Measurements from ENCODE around the gene SERPIND1.
"Not testable (repeated sequence)": the region's sequence is repeated elsewhere in the genome, so short reads cannot be mapped to it uniquely, and the experiment has no call there.

SERPIND1 gene

DNA sequence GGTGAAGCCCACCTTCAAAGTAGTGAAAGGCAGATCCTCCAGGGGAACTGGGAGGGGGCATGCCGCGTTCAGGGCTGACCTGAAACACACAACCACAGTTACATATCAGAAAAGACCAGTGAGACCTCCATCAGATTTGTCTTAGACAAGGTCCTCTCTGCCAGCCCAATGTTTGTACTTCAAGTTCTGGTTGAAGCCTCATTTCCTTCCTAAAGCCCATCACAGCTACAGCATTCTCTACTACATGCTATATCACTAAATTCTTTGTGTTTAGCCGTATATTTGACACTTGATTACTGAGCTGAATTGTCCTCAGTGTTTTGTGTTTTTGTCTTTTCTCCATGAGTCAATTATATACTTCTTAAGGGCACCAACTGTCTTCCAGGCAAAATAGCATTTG lies 44.6 kb downstream of the SERPIND1 start:
- no peak for FAIRE-seq

GRCh38 chr22:20819471-20819870 lies 45.6 kb downstream of the SERPIND1 start:
- no peak for FAIRE-seq

- FAIRE-seq = not testable (repeated sequence)
Observed at GRCh38 chr22:20821717-20822239, 47.9 kb downstream of the SERPIND1 start.

GRCh38 chr22:20822240-20822639 lies 48.3 kb downstream of the SERPIND1 start:
- FAIRE-seq = no peak

DNA sequence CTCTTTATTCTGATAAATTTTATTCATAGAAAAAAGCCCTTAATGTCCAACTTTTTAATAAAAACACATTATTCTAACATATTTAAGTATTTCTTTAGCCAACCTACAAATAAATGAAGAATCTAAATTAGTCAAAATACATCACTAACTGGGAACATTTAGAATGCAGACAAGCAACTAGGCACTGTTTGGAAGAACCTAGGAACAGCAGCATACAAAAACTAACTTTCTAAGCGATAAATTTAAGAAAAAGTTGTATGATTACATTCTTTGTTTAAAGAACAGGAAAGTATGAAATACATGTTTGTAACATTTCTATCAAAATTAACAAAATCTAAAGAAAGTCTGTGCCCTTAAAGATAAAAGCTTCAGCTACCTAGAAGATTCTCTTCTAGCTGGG lies 49.4 kb downstream of the SERPIND1 start:
- FAIRE-seq = no peak

DNA sequence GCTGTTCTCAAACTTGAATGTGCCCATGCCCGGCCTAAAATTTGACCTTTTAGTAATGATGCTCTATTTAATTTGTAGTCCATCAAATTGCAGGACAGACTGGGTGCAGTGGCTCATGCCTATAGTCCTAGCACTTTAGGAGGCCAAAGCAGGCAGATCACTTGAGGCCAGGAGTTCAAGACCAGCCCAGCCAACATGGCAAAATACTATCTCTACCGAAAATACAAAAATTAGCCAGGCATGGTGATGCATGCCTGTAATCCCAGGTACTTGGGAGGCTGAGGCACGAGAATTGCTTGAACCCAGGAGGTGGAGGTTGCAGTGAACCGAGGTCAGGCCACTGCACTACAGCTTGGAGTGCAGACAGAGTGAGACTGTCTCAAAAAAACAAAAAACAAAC lies 51.3 kb downstream of the SERPIND1 start:
- FAIRE-seq = not testable (repeated sequence)

GRCh38 chr22:20825624-20826023 lies 51.7 kb downstream of the SERPIND1 start:
- FAIRE-seq = no peak

DNA sequence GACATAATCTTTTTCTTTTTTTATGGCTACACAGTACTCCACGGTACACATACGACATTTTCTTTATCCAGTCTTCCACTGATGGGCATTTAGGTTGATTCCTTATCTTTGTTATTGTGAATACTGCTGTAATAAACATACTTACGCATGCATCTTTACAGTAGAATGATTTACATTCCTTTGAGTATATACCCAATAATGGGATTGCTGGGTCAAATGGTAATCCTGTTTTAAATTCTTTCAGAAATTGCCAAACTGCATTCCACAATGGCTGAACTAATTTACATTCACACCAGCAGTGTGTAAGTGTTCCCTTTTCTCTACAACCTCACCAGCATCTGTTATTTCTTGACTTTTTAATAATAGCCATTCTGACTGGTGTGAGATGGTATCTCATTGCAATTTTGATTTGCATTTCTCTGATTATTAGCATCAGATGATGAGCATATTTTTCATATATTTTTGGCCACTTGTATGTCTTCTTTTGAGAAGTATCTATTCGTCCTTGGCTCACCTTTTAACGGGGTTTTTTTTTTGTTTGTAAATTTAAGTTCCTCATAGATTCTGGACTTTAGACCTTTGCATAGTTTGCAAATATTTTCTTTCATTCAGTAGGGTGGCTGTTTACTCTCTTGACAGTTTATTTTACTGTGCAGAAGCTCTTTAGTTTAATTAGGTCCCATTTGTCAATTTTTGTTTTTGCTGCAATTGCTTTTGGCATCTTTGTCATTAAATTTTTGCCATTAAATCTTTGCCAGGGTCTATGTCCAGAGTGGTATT lies 52.6 kb downstream of the SERPIND1 start:
- not testable (repeated sequence) for FAIRE-seq

- no peak for FAIRE-seq
Observed at GRCh38 chr22:20829491-20830134, 55.7 kb downstream of the SERPIND1 start.

DNA sequence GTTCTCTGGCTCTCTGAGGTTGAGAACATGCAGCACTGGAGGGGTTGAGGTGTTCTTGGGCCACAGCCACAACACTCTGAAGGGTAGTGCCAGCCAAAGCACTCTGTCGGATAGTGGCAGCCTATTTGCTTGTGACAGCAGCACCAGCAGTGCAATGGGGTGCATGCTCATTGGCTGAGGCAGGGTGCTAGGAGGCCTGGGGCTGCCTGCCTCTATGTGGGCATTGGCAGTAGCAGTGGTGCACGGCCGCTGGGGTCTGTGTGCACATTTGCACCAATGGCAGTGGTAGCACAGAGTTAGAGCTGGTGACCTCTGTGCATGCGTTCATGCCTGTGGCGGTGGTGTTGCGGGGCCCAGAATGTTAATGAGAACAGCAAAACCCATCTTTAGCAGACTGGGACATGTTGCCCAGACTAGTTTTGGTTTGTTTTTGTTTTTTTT lies 59.3 kb downstream of the SERPIND1 start:
- no peak for FAIRE-seq

DNA sequence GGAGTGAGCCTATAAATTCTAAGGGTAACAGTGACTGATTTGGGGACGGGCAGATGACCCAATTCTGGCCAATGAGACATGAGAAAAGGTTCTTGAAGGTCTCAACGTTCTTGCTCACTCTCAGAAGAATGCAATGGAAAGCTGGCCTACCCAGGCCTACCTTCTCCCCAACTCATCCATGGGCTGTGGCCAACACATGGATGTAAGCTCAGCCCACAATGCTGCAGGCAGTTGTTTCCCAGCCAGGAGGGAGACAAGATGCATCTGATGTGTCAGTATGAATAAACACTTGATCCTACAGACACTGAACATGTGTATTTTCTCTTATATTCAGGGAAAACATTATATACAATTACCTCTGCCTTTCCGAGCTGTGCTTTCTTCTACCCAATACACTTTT lies 60.3 kb downstream of the SERPIND1 start:
- FAIRE-seq = no peak

GRCh38 chr22:20834725-20835124 lies 60.8 kb downstream of the SERPIND1 start:
- FAIRE-seq = no peak
